Measurements from ENCODE around the gene CACNA1G.

The CACNA1G gene

DNA sequence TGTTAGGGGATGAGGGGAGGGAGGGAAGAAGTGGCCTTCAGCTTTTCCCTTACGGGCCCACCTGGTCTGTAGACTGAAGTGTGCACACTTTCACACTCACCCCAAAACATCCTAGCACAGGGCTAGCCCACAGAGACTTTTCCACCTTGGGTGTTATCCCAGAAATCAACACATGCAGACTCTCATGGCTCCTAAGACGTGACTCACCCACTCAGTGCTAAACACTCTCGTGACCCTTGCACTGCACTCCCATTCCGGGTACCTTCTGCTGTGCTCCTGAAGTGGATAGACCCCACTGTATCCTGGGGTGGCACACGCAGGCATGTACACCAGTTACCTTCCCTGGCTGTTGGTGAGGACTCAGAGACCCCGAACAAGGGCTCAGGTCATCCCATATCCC lies 51.1 kb downstream of the CACNA1G start:
- Histone ChIP-seq H3K79me2 (ENCODE audit: insufficient read depth, low read length) (no peaks in the 10 kb centered on the region), H3K27me3 (ENCODE audit: insufficient read depth, low read length, poor library complexity) (peaks cover 22% of the 10 kb centered on the region), H3K9me3 (ENCODE audit: insufficient read depth, low read length, severe bottlenecking) (no peaks in the 10 kb centered on the region), H3K4me1 (ENCODE audit: insufficient read depth, low read length) (no peaks in the 10 kb centered on the region), H3K27ac (ENCODE audit: low read length) (no peak overlapping the region), H3K9ac (ENCODE audit: low read depth, low read length) (no peak overlapping the region), H3K36me3 (ENCODE audit: insufficient read depth, low read length) (no peaks in the 10 kb centered on the region), H4K20me1 (ENCODE audit: insufficient read depth, low read length) (0 out of 2 replicates have a peak, but pooled peaks cover 6% of the 10 kb centered on the region), H2AFZ (ENCODE audit: low read depth, low read length) (no peak overlapping the region), H3K4me2 (ENCODE audit: insufficient read depth, low read length) (no peak overlapping the region), H3K4me3 (ENCODE audit: low read depth in 1 of 2, low read length in 2 of 2) (no peak overlapping the region)
- TF ChIP-seq EZH2 (IDR thresholded peaks at IDR 0.05; ENCODE audit: borderline replicate concordance, low read depth, low read length, severe bottlenecking): no peak
- TF ChIP-seq, protein P1, sequence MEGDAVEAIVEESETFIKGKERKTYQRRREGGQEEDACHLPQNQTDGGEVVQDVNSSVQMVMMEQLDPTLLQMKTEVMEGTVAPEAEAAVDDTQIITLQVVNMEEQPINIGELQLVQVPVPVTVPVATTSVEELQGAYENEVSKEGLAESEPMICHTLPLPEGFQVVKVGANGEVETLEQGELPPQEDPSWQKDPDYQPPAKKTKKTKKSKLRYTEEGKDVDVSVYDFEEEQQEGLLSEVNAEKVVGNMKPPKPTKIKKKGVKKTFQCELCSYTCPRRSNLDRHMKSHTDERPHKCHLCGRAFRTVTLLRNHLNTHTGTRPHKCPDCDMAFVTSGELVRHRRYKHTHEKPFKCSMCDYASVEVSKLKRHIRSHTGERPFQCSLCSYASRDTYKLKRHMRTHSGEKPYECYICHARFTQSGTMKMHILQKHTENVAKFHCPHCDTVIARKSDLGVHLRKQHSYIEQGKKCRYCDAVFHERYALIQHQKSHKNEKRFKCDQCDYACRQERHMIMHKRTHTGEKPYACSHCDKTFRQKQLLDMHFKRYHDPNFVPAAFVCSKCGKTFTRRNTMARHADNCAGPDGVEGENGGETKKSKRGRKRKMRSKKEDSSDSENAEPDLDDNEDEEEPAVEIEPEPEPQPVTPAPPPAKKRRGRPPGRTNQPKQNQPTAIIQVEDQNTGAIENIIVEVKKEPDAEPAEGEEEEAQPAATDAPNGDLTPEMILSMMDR (IDR thresholded peaks at IDR 0.05; ENCODE audit: borderline replicate concordance, extremely low read depth, low read length, poor library complexity, severe bottlenecking): no peak
- no peak for ATAC-seq (ENCODE audit: insufficient read depth, low read depth)
- no peak for DNase-seq

DNA sequence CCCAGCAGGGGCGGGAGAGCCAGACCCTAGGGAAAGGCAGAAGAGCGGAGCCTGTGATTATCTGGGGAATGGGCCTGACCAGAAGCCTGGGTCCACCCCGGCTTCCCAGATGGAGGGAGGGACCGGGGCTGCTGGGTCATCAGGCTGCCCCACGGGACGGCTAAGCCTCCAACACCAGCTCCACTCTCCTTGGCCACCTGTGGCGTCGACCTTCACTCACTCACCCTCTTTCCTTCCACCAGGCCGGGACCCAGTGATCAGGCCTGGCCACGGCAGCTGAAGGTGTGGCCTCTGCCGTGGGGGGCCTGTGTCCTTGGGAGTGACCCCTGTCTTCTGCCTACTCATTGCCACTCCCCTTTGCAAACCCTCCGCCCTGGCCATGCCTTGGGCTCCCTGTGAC lies 51.8 kb downstream of the CACNA1G start:
- Histone ChIP-seq H4K20me1 (ENCODE audit: insufficient read depth, low read length) (0 out of 2 replicates have a peak, but pooled peaks cover 6% of the 10 kb centered on the region), H3K4me3 (ENCODE audit: low read depth in 1 of 2, low read length in 2 of 2) (no peak overlapping the region), H3K79me2 (ENCODE audit: insufficient read depth, low read length) (no peaks in the 10 kb centered on the region), H3K9ac (ENCODE audit: low read depth, low read length) (no peak overlapping the region), H3K4me1 (ENCODE audit: insufficient read depth, low read length) (no peaks in the 10 kb centered on the region), H3K9me3 (ENCODE audit: insufficient read depth, low read length, severe bottlenecking) (no peaks in the 10 kb centered on the region), H3K4me2 (ENCODE audit: insufficient read depth, low read length) (no peak overlapping the region), H3K36me3 (ENCODE audit: insufficient read depth, low read length) (no peaks in the 10 kb centered on the region), H3K27ac (ENCODE audit: low read length) (no peak overlapping the region), H2AFZ (ENCODE audit: low read depth, low read length) (no peak overlapping the region), H3K27me3 (ENCODE audit: insufficient read depth, low read length, poor library complexity) (peaks cover 20% of the 10 kb centered on the region)
- DNase-seq (no peak), ATAC-seq (ENCODE audit: insufficient read depth, low read depth) (no peak)
- TF ChIP-seq, protein P1 (IDR thresholded peaks at IDR 0.05; ENCODE audit: borderline replicate concordance, extremely low read depth, low read length, poor library complexity, severe bottlenecking): no peak
- no peak for TF ChIP-seq EZH2 (IDR thresholded peaks at IDR 0.05; ENCODE audit: borderline replicate concordance, low read depth, low read length, severe bottlenecking)

DNA sequence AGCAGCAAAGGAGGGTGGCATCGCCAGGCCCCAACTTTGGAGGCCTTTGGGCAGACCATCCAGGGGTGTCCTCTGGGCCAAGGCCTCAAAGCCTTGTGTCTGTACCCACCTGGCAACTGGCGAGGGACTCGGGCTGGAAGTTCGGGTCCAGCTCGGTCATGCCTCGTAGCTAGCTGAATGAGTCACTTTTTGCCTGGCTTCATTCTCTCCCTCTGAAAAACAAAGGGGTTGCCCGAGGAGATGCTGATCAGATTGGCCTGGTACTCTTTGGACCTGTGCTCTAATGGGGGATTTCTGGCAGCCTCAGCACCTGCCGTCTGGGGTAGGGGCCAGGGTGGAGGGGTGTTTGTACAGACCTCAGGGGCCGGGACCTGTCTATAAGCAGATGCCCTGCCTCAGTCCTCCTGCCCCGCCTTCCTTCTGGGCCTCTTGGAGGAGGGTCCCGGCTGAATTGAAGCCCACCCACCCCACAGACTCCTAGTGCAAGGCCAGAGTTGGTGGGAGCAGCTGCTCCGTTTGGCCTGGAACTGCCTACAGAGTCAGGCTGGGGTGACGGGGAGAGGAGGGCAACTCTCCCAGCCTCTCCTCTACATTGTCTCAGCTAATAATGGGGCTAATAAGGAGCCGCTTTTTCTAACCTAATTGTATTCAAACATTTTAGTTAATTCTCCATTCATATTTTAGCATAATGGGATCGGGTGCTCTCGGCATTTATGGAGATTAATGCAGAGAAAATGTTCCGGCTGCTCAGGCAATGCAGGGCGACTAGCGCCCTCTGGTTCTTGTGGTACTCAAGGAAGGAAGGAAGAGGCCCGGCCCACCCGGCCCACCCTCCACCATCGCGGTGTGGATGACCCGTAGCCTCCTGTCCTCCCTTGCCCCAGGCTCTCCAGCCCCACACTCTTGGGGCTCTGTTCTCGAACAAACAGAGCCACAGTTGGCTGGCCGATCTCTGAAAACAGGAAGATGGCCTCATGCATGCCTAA lies 52.8 kb downstream of the CACNA1G start:
- Histone ChIP-seq H3K36me3 (ENCODE audit: insufficient read depth, low read length) (no peaks in the 10 kb centered on the region), H3K27ac (ENCODE audit: low read length) (no peak overlapping the region), H3K9ac (ENCODE audit: low read depth, low read length) (no peak overlapping the region), H3K27me3 (ENCODE audit: insufficient read depth, low read length, poor library complexity) (peaks cover 20% of the 10 kb centered on the region), H2AFZ (ENCODE audit: low read depth, low read length) (no peak overlapping the region), H3K9me3 (ENCODE audit: insufficient read depth, low read length, severe bottlenecking) (no peaks in the 10 kb centered on the region), H3K4me3 (ENCODE audit: low read depth in 1 of 2, low read length in 2 of 2) (no peak overlapping the region), H3K79me2 (ENCODE audit: insufficient read depth, low read length) (no peaks in the 10 kb centered on the region), H3K4me2 (ENCODE audit: insufficient read depth, low read length) (no peak overlapping the region), H4K20me1 (ENCODE audit: insufficient read depth, low read length) (0 out of 2 replicates have a peak, but pooled peaks cover 6% of the 10 kb centered on the region), H3K4me1 (ENCODE audit: insufficient read depth, low read length) (no peaks in the 10 kb centered on the region)
- no peak for DNase-seq
- ATAC-seq (ENCODE audit: insufficient read depth, low read depth): no peak
- no peak for TF ChIP-seq EZH2 (IDR thresholded peaks at IDR 0.05; ENCODE audit: borderline replicate concordance, low read depth, low read length, severe bottlenecking)
- TF ChIP-seq, protein P1 (IDR thresholded peaks at IDR 0.05; ENCODE audit: borderline replicate concordance, extremely low read depth, low read length, poor library complexity, severe bottlenecking): no peak
